Osteocyte (in vitro differentiated cells): ENCODE data around the gene BANF1. TPM values are rescaled to one million over a fixed set of nuclear protein-coding genes. Genes with fewer than 3 reads are reported as not detected.

Experiments used
- DNase-seq: peaks from one replicate; pipeline ENCODE4 v3.0.0; 2021; ENCODE audit warnings: mixed read lengths; ENCODE audit not compliant: unreplicated experiment; ENCODE audit errors: extremely low spot score
- H3K27ac Mint-ChIP-seq: one replicate; pipeline ENCODE4 v1.8.0; 2021; ENCODE audit warnings: mild to moderate bottlenecking, mixed read lengths; ENCODE audit not compliant: unreplicated experiment
- H3K27me3 Mint-ChIP-seq: one replicate; pipeline ENCODE4 v1.8.0; 2021; ENCODE audit warnings: mixed read lengths; ENCODE audit not compliant: unreplicated experiment
- H3K36me3 Mint-ChIP-seq: one replicate; pipeline ENCODE4 v1.8.0; 2021; ENCODE audit warnings: mixed read lengths; ENCODE audit not compliant: unreplicated experiment
- H3K4me1 Mint-ChIP-seq: one replicate; pipeline ENCODE4 v1.8.0; 2021; ENCODE audit warnings: mixed read lengths; ENCODE audit not compliant: unreplicated experiment
- H3K4me3 Mint-ChIP-seq: one replicate; pipeline ENCODE4 v1.8.0; 2021; ENCODE audit warnings: mild to moderate bottlenecking, moderate library complexity, mixed read lengths; ENCODE audit not compliant: unreplicated experiment
- H3K9me3 Mint-ChIP-seq: one replicate; pipeline ENCODE4 v1.8.0; 2021; ENCODE audit warnings: mixed read lengths; ENCODE audit not compliant: unreplicated experiment
- total RNA-seq: library from RNA; stranded (reverse); gene quantifications from 2 replicates; pipeline ENCODE4 v1.2.1, GENCODE V29; 2021
- TF ChIP-seq, protein P1 (sequence below): fragments of 200-600 bp; sonication (generic); IDR thresholded peaks from 2 replicates; pipeline ENCODE4 v1.5.0; 2021; ENCODE audit warnings: antibody characterized with exemption, mild to moderate bottlenecking, moderate library complexity

Gene BANF1
- total RNA-seq, 1 donor from 2014 or later: 216 TPM

DNA sequence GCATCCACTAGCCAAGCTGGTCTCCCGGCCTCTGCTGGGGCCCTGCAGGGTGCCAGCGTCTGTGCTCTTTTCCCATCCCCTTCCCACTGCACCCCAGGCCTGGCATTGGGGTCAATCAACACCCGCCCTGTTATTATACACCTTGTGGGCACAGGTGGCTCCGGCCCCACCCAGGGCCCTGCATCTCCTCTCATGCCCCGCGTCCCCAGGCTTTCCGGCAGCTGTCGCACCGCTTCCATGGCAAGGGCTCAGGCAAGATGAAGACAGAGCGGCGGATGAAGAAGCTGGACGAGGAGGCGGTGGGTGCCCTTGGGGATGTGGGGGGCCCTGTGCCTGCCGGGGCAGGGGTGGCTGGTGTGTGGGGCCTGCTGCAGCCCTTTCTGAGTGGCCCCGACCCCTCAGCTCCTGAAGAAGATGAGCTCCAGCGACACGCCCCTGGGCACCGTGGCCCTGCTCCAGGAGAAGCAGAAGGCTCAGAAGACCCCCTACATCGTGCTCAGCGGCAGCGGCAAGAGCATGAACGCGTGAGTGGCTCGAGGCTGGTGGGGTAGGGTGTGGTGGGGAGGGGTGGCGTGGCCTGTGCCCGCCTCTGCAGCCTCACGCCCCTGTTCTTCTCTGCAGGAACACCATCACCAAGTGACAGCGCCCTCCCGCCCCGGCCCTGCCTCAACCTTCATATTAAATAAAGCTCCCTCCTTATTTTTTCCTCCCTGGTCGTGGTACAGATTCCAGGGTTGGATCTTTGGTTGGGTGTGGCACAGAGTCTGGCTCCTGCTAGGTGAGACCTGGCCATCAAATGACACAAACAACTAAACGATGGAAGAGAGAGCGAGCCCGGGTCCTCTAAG lies 23.7 kb upstream of the BANF1 start:
- Mint-ChIP-seq H3K4me1 (no peaks in the 10 kb centered on the region), H3K27me3 (no peaks in the 10 kb centered on the region), H3K36me3 (peaks cover 28% of the 10 kb centered on the region), H3K4me3 (no peak overlapping the region), H3K9me3 (no peaks in the 10 kb centered on the region), H3K27ac (no peak overlapping the region)
- TF ChIP-seq, protein P1, sequence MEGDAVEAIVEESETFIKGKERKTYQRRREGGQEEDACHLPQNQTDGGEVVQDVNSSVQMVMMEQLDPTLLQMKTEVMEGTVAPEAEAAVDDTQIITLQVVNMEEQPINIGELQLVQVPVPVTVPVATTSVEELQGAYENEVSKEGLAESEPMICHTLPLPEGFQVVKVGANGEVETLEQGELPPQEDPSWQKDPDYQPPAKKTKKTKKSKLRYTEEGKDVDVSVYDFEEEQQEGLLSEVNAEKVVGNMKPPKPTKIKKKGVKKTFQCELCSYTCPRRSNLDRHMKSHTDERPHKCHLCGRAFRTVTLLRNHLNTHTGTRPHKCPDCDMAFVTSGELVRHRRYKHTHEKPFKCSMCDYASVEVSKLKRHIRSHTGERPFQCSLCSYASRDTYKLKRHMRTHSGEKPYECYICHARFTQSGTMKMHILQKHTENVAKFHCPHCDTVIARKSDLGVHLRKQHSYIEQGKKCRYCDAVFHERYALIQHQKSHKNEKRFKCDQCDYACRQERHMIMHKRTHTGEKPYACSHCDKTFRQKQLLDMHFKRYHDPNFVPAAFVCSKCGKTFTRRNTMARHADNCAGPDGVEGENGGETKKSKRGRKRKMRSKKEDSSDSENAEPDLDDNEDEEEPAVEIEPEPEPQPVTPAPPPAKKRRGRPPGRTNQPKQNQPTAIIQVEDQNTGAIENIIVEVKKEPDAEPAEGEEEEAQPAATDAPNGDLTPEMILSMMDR: no peak
- no peak for DNase-seq

DNA sequence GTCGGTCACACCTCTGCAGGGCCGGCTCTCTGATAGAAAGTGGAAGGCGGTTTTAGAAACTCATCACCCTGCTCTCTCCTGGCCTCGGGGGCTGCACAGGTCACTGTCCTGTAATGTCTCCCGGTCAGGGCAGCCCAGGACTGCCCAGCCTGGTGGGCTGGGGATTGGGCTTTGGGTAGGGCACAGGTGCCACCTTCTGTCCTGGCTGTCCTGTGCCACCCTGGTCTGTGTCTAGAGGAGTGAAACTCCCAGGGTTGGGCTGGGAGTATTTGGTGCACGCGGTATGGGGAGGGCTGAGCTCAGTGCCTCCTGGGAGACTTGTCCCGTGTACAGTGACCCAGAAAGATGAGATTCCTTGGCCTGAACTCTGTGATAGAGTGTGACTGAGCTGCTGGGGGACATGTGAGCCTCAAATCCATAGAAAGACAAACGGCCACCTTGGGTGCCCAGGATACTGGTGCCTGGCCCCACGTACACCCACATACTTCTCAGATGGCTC lies 23.0 kb upstream of the BANF1 start:
- H3K36me3 Mint-ChIP-seq: peaks cover 28% of the 10 kb centered on the region
- DNase-seq: no peak
- no peak overlapping the region for H3K27ac Mint-ChIP-seq
- H3K4me1 Mint-ChIP-seq: no peaks in the 10 kb centered on the region
- H3K27me3 Mint-ChIP-seq: no peaks in the 10 kb centered on the region
- TF ChIP-seq, protein P1: no peak
- H3K4me3 Mint-ChIP-seq: no peak overlapping the region
- H3K9me3 Mint-ChIP-seq: no peaks in the 10 kb centered on the region

DNA sequence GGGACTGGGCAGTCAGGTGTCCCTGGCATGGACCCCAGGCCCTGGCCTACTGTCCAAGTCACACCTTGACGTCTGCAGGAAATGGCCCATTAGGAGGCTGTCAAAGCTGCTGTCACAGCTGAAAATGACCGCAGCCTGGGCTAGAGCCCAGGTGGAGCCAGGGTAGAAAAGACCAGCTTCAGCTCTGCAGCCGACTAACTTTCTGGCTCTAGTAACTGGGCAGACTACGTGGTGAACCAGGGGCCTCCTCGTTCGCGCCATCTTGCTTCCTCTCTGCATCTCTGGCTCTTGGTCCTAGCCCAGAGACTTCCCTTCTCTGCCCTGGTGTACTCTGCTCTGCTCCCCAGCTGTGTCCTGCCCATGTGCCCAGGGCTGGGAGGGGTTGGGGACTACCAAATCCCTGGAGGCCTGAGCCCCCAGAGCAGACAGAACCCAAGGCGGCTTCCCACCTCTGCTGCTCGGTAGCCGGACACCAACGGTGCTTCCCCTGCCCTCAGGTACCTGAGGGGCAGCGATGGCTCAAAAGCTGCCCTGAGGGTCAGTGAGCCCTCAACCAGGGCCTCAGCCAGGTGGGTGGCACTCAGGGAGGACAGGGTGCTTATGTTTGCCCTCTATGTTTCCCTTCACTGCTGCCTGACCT lies 21.1 kb upstream of the BANF1 start:
- H3K4me1 Mint-ChIP-seq: no peaks in the 10 kb centered on the region
- peaks cover 20% of the 10 kb centered on the region for H3K36me3 Mint-ChIP-seq
- no peak overlapping the region for H3K27ac Mint-ChIP-seq
- TF ChIP-seq, protein P1: no peak
- DNase-seq: no peak
- H3K27me3 Mint-ChIP-seq: no peaks in the 10 kb centered on the region
- no peak overlapping the region for H3K4me3 Mint-ChIP-seq
- no peaks in the 10 kb centered on the region for H3K9me3 Mint-ChIP-seq

DNA sequence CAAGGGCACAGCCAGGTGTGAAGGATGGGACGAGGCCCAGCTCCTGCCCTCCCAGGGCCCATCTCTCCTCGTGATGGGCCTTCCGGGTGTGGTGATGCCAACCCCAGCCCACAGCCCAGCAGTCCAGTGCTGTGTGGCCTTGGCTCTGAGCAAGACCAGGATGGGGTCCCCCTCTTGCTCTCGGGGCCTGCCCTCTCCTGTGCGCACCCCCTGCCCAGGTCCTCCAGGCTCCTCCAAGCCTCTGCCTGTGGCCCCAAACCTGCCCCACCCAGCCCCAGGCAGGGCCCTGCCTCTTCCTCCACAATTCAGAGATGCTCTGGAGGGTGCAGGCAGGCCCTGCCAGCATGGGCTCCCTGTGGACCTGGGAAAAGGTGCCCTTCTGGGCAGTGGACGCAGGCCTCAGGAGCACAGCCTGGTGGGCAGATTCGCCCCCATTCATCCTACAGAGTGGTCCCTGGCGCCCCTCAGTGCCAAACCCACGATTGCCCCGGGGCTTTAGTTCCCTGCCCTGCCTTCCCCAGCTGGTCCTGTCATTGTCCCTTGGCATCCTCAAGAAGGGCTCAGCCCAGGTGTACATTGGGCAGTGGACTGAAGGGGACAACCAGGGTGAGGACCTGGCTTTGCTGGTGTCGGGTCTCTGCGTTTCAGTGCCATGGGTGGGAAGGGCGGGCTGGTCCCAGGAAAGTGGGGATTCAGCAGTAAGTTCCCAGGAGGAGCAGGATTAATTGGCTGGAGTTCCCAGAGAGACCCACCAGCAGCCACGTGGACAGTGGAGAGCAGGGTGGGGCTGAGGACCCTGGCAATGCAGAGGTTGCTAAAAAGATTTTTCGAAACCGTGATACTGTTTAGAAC lies 20.1 kb upstream of the BANF1 start:
- DNase-seq: no peak
- H3K4me1 Mint-ChIP-seq: no peaks in the 10 kb centered on the region
- no peaks in the 10 kb centered on the region for H3K27me3 Mint-ChIP-seq
- TF ChIP-seq, protein P1: no peak
- no peak overlapping the region for H3K4me3 Mint-ChIP-seq
- H3K36me3 Mint-ChIP-seq: peaks cover 12% of the 10 kb centered on the region
- no peaks in the 10 kb centered on the region for H3K9me3 Mint-ChIP-seq
- H3K27ac Mint-ChIP-seq: no peak overlapping the region
